Activated CD8-positive, alpha-beta T cell treated with anti-CD3 and anti-CD28 coated beads, Interleukin-2, amount 10 ng/mL, durations not matched to agents 7 days and 5 days (primary cell): Measurements from ENCODE around the gene TGFB1I1. TPM values are rescaled to one million over a fixed set of nuclear protein-coding genes. Genes with fewer than 3 reads are reported as not detected.

Source experiments
- ATAC-seq: fragments of 150-1000 bp; cut with Tn5 transposase; one replicate; pipeline ENCODE4 v1.10.0; 2021; ENCODE audit warnings: moderate library complexity
- CTCF ChIA-PET: fragments of 350-600 bp; sonication (Branson Sonifier 250); formaldehyde crosslinking; loops from one replicate; lab custom pipeline; 2021; ENCODE audit warnings: antibody characterized with exemption; lab: Charles Lee
- POLR2A ChIA-PET: fragments of 350-600 bp; sonication (Branson Sonifier 250); formaldehyde crosslinking; loops from one replicate; lab custom pipeline; 2021; ENCODE audit warnings: antibody characterized with exemption; lab: Charles Lee
- DNase-seq: peaks from one replicate; pipeline ENCODE4 v3.0.0-alpha.2; 2020
- H3K27ac Mint-ChIP-seq: one replicate; pipeline ENCODE4 v1.8.0; 2021; ENCODE audit warnings: mild to moderate bottlenecking, mixed read lengths
- H3K27me3 Mint-ChIP-seq: one replicate; pipeline ENCODE4 v1.8.0; 2021; ENCODE audit warnings: low read depth, mixed read lengths
- H3K36me3 Mint-ChIP-seq: one replicate; pipeline ENCODE4 v1.8.0; 2021; ENCODE audit warnings: low read depth, mixed read lengths
- H3K4me1 Mint-ChIP-seq: one replicate; pipeline ENCODE4 v1.8.0; 2021; ENCODE audit warnings: low read depth, mixed read lengths
- H3K4me3 Mint-ChIP-seq: one replicate; pipeline ENCODE4 v1.8.0; 2021; ENCODE audit warnings: mild to moderate bottlenecking, mixed read lengths
- H3K9me3 Mint-ChIP-seq: one replicate; pipeline ENCODE4 v1.8.0; 2022; ENCODE audit warnings: mixed read lengths; ENCODE audit not compliant: insufficient read depth
- total RNA-seq, 2 experiments: library from RNA; stranded (reverse); gene quantifications; one replicate each; pipeline ENCODE4 v1.2.3, GENCODE V29; 2021

The TGFB1I1 gene
- total RNA-seq, 2 experiments from 2014 or later = 0.83 to 0.92 TPM

- H3K9me3 Mint-ChIP-seq = no peaks in the 10 kb centered on the region
- peak overlapping the region; percentile 58 for H3K4me3 Mint-ChIP-seq
- POLR2A ChIA-PET = no interaction called here
- H3K4me1 Mint-ChIP-seq = peaks cover 30% of the 10 kb centered on the region
- peak; percentile 46 for DNase-seq
- peaks cover 3% of the 10 kb centered on the region for H3K36me3 Mint-ChIP-seq
- H3K27ac Mint-ChIP-seq = no peak overlapping the region
- CTCF ChIA-PET = no interaction called here
- H3K27me3 Mint-ChIP-seq = peaks cover 35% of the 10 kb centered on the region
- ATAC-seq = peak; percentile 19
Observed at GRCh38 chr16:31472709-31473203, 804 bp downstream of the TGFB1I1 start.

GRCh38 chr16:31473264-31473984, 1.5 kb downstream of the TGFB1I1 start:
- peaks cover 35% of the 10 kb centered on the region for H3K27me3 Mint-ChIP-seq
- POLR2A ChIA-PET = no interaction called here
- no peak overlapping the region for H3K4me3 Mint-ChIP-seq
- CTCF ChIA-PET = interaction anchor here (1.4 to 2.5 kb wide), 2 partner anchors 13 to 31 kb away, joined by 3 to 17 read pairs; partner anchors contain the start of gene ZNF843
- H3K4me1 Mint-ChIP-seq = peaks cover 28% of the 10 kb centered on the region
- H3K36me3 Mint-ChIP-seq = peaks cover 3% of the 10 kb centered on the region
- no peaks in the 10 kb centered on the region for H3K9me3 Mint-ChIP-seq
- H3K27ac Mint-ChIP-seq = no peak overlapping the region
- no peak for ATAC-seq
- no peak for DNase-seq

GRCh38 chr16:31474173-31474714, 2.3 kb downstream of the TGFB1I1 start:
- H3K27ac Mint-ChIP-seq = no peak overlapping the region
- ATAC-seq = no peak
- H3K27me3 Mint-ChIP-seq = peaks cover 39% of the 10 kb centered on the region
- DNase-seq = no peak
- POLR2A ChIA-PET = interaction anchor here (1.2 kb wide), 2 partner anchors 14 to 17 kb away, joined by 3 read pairs; no protein-coding TSS in a partner anchor
- no peaks in the 10 kb centered on the region for H3K9me3 Mint-ChIP-seq
- peaks cover 27% of the 10 kb centered on the region for H3K4me1 Mint-ChIP-seq
- no peak overlapping the region for H3K4me3 Mint-ChIP-seq
- CTCF ChIA-PET = interaction anchor here (1.4 to 2.5 kb wide), 3 partner anchors 14 to 394 kb away, joined by 3 to 17 read pairs (median 5); partner anchors contain the start of gene ZNF843
- peaks cover 3% of the 10 kb centered on the region for H3K36me3 Mint-ChIP-seq

- ChIA-PET CTCF (interaction anchor here (1.4 to 2.5 kb wide), 3 partner anchors 14 to 394 kb away, joined by 3 to 17 read pairs (median 5); partner anchors contain the start of gene ZNF843), POLR2A (interaction anchor here (1.2 to 2.7 kb wide), 5 partner anchors 12 to 398 kb away, joined by 3 to 9 read pairs (median 4); partner anchors contain the start of gene ZNF267)
- DNase-seq = no peak
- Mint-ChIP-seq H3K27ac (no peak overlapping the region), H3K9me3 (no peaks in the 10 kb centered on the region), H3K27me3 (peaks cover 42% of the 10 kb centered on the region), H3K36me3 (peaks cover 3% of the 10 kb centered on the region), H3K4me3 (no peak overlapping the region), H3K4me1 (peaks cover 27% of the 10 kb centered on the region)
- no peak for ATAC-seq
Observed at GRCh38 chr16:31474773-31475738, 3.1 kb downstream of the TGFB1I1 start.

GRCh38 chr16:31475946-31476302, 4.0 kb downstream of the TGFB1I1 start:
- CTCF ChIA-PET = interaction anchor here (2.5 kb wide), 1 partner anchor 15 kb away, joined by 17 read pairs; no protein-coding TSS in a partner anchor
- H3K4me1 Mint-ChIP-seq = peaks cover 27% of the 10 kb centered on the region
- no peak for DNase-seq
- H3K27ac Mint-ChIP-seq = peak overlapping the region; percentile 72
- POLR2A ChIA-PET = interaction anchor here (1.2 to 2.7 kb wide), 4 partner anchors 12 to 397 kb away, joined by 4 to 9 read pairs (median 4); partner anchors contain the start of genes ARMC5 and ZNF267
- peaks cover 3% of the 10 kb centered on the region for H3K36me3 Mint-ChIP-seq
- peak overlapping the region; percentile 79 for H3K4me3 Mint-ChIP-seq
- no peaks in the 10 kb centered on the region for H3K9me3 Mint-ChIP-seq
- H3K27me3 Mint-ChIP-seq = peaks cover 47% of the 10 kb centered on the region
- ATAC-seq = no peak

GRCh38 chr16:31476303-31477219, 4.6 kb downstream of the TGFB1I1 start:
- Mint-ChIP-seq H3K4me3 (peak overlapping the region; percentile 79), H3K9me3 (no peaks in the 10 kb centered on the region), H3K4me1 (peaks cover 27% of the 10 kb centered on the region), H3K36me3 (no peaks in the 10 kb centered on the region), H3K27ac (peak overlapping the region; percentile 72), H3K27me3 (peaks cover 44% of the 10 kb centered on the region)
- DNase-seq (peak; percentile 92), ATAC-seq (peak; percentile 90)
- ChIA-PET CTCF (interaction anchor here (1.7 to 2.5 kb wide), 3 partner anchors 16 to 18 kb away, joined by 4 to 17 read pairs (median 11); partner anchors contain the start of gene ARMC5), POLR2A (interaction anchor here (0.6 to 2.7 kb wide), 6 partner anchors 11 to 510 kb away, joined by 3 to 9 read pairs (median 4); partner anchors contain the start of gene ARMC5)

GRCh38 chr16:31477220-31478216, 5.6 kb downstream of the TGFB1I1 start:
- DNase-seq (peak; percentile 51), ATAC-seq (peak; percentile 33)
- Mint-ChIP-seq H3K4me3 (peak overlapping the region; percentile 79), H3K27me3 (peaks cover 44% of the 10 kb centered on the region), H3K9me3 (no peaks in the 10 kb centered on the region), H3K36me3 (no peaks in the 10 kb centered on the region), H3K4me1 (peaks cover 26% of the 10 kb centered on the region), H3K27ac (no peak overlapping the region)
- ChIA-PET CTCF (interaction anchor here (1.7 to 1.9 kb wide), 2 partner anchors 17 to 19 kb away, joined by 4 to 11 read pairs; partner anchors contain the start of gene ARMC5), POLR2A (interaction anchor here (0.6 to 2.7 kb wide), 7 partner anchors 10 to 511 kb away, joined by 3 to 9 read pairs (median 4); partner anchors contain the start of gene ARMC5)

GRCh38 chr16:31478956-31479355, 7.0 kb downstream of the TGFB1I1 start:
- DNase-seq = no peak
- ChIA-PET CTCF (interaction anchor here (1.9 kb wide), 1 partner anchor 18 kb away, joined by 8 read pairs; no protein-coding TSS in a partner anchor), POLR2A (interaction anchor here (1.0 kb wide), 2 partner anchors 20 to 29 kb away, joined by 3 to 4 read pairs; partner anchors contain the start of gene RUSF1)
- Mint-ChIP-seq H3K4me3 (no peak overlapping the region), H3K9me3 (no peaks in the 10 kb centered on the region), H3K4me1 (peaks cover 21% of the 10 kb centered on the region), H3K27me3 (peaks cover 34% of the 10 kb centered on the region), H3K27ac (no peak overlapping the region), H3K36me3 (no peaks in the 10 kb centered on the region)
- ATAC-seq = no peak

- Mint-ChIP-seq H3K27me3 (peaks cover 32% of the 10 kb centered on the region), H3K36me3 (no peaks in the 10 kb centered on the region), H3K9me3 (no peaks in the 10 kb centered on the region), H3K27ac (no peak overlapping the region), H3K4me3 (no peak overlapping the region), H3K4me1 (peaks cover 21% of the 10 kb centered on the region)
- ATAC-seq = no peak
- POLR2A ChIA-PET = interaction anchor here (1.0 kb wide), 2 partner anchors 19 to 29 kb away, joined by 3 to 4 read pairs; partner anchors contain the start of gene RUSF1
- CTCF ChIA-PET = interaction anchor here (1.9 kb wide), 1 partner anchor 19 kb away, joined by 8 read pairs; no protein-coding TSS in a partner anchor
- DNase-seq = no peak
Observed at GRCh38 chr16:31479751-31480150, 7.8 kb downstream of the TGFB1I1 start.
